ENCODE measurements around the gene PRRG4.
A peak's percentile ranks its signal among the peaks of the same experiment; 100 is the strongest.
"Not testable (repeated sequence)": the region's sequence is repeated elsewhere in the genome, so short reads cannot be mapped to it uniquely, and the experiment has no call there.

PRRG4 gene

DNA sequence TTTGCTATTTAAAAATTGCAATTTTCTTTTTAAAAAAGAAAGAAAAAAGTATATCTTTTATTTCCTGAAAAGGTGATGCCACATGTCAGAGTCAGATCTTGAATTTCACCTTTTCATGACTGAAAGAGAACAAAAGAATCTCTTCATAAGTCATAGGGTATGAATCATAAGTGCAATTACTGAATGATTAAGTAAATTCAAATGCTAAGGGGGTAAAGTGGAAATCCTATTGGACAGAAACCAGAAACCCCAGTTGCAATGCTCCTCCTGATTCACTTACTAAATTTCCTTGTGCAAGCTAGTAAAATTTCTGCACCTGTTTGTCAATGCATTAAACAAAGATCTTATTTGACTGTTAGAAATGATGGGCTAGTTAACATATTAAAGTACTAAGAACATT is 8.2 kb upstream of the PRRG4 start:
- H3K9me3 Mint-ChIP-seq = no peaks in the 10 kb centered on the region
- no peaks in the 10 kb centered on the region for H3K27me3 Mint-ChIP-seq
- H3K36me3 Mint-ChIP-seq (ENCODE audit: low read depth) = no peaks in the 10 kb centered on the region
- H3K4me1 Mint-ChIP-seq (ENCODE audit: low read depth) = peaks cover 29% of the 10 kb centered on the region
- H3K27ac Mint-ChIP-seq = peak overlapping the region; percentile 12
- H3K4me3 Mint-ChIP-seq = peak overlapping the region; percentile 33

DNA sequence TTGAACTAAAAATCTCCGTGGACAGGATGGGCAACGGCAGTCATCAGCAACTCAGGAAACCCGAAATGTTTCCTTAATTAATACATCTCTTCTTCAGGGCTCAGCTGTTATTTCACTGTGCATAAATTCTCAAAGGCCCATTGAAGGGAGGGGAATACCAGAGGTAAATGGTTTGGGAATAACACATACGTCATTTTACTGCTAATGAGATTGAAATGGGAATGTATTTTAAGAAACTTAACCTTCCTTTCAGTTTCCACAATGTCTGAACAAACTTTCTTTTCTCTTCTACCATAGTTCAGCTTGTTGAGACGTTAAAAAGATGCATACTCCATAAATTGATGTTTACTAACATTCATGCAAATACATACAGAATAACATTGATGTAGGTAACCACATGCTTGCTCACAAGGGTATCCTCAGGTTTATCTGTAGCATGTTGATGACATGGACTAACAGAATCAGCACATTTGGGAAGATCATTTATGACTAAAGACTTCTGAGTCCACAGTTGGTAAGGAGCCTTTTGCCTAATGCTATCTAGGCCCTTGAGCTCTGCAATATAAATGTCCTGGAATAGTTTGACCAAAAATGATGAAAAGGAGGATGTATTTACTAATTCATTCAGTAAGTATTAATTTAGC is 7.7 kb upstream of the PRRG4 start:
- Mint-ChIP-seq H3K4me3 (peak overlapping the region; percentile 33), H3K27me3 (no peaks in the 10 kb centered on the region), H3K4me1 (ENCODE audit: low read depth) (peaks cover 29% of the 10 kb centered on the region), H3K27ac (peak overlapping the region; percentile 12), H3K36me3 (ENCODE audit: low read depth) (no peaks in the 10 kb centered on the region), H3K9me3 (no peaks in the 10 kb centered on the region)

DNA sequence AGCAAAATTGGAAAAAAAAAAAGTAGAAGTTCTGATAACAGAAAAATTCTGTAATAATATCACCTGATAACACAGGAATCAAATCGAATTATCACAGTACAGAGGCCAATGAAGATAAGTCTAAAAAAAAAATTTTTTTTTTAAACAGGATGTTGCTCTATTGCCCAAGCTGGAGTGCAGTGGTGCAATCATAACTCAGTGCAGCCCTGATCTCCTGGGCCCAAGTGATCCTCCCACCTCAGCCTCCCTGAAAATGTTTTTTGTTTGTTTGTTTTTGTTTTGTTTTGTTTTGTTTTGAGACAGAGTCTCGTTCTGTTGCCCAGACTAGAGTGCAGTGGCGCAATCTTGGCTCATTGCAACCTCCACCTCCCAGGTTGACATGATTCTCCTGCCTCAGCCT is 6.1 kb upstream of the PRRG4 start:
- not testable (repeated sequence) for H3K36me3 Mint-ChIP-seq (ENCODE audit: low read depth); H3K4me3 Mint-ChIP-seq; H3K9me3 Mint-ChIP-seq; H3K27me3 Mint-ChIP-seq; H3K27ac Mint-ChIP-seq
- peaks cover 20% of the 10 kb centered on the region for H3K4me1 Mint-ChIP-seq (ENCODE audit: low read depth)

DNA sequence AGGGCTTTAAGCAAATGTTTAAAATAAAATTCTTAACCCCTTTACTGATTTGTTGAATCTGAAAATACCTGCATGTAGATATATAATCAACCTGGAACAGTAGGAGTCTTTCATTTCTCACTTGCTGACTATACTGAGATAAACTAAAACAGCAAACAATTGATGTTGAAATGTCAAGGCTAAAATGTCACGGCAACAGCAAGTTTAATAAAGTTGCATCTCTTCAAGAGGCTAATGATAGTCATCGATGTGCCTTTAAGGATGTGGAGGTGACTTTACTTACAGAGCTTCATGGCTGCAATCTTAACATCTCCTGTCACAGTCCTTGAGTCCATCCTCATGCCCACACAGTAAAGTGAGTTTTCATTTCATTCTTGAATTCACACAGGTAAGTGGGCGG is 3.6 kb upstream of the PRRG4 start:
- Mint-ChIP-seq H3K27me3 (peaks cover 25% of the 10 kb centered on the region), H3K4me3 (no peak overlapping the region), H3K36me3 (ENCODE audit: low read depth) (no peaks in the 10 kb centered on the region), H3K9me3 (no peaks in the 10 kb centered on the region), H3K4me1 (ENCODE audit: low read depth) (peaks cover 32% of the 10 kb centered on the region), H3K27ac (no peak overlapping the region)

DNA sequence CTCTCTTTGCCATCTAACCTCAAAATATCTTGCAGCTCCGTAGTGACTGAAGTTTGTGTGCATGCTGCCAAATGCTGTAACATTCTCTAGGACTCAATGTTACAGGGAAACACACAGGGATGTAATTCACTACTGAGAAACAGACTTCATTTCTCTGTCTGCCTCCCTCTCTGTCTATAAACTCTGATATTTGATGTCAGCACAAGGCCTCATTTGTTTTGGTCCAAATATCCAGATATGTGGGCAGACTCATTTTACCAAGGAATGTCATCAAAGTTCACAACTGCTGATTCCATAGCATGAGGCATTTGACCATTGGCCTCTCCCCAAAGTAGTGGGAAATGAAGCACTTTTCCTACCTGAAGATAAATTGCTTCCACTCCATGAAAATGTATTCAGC is 2.5 kb upstream of the PRRG4 start:
- peaks cover 32% of the 10 kb centered on the region for H3K27me3 Mint-ChIP-seq
- peaks cover 23% of the 10 kb centered on the region for H3K4me1 Mint-ChIP-seq (ENCODE audit: low read depth)
- no peaks in the 10 kb centered on the region for H3K9me3 Mint-ChIP-seq
- no peaks in the 10 kb centered on the region for H3K36me3 Mint-ChIP-seq (ENCODE audit: low read depth)
- H3K4me3 Mint-ChIP-seq = no peak overlapping the region
- no peak overlapping the region for H3K27ac Mint-ChIP-seq

DNA sequence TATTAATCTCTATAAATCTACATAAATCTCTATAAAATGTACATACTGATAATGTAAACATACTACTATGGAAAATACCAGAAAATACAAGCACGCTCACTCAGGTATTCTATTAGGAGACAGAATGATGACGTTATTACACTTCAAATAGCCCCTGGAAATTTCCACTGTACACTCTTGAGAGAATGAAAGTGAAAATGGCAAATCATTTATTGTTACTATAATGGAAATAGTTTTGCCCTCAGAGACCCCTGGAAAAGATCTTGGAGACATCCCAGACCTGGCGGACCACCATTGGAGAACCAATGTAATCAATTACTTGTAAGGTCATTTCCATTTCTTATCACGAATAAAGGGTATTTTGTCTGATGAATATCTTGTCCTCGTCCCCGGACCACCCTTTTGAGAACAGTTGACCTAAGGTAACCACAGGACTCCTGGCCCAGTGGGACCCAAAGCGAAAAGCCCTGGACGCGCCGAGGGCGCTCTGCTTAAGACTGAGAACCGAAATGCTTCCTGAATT is 509 bp upstream of the PRRG4 start:
- Mint-ChIP-seq H3K36me3 (ENCODE audit: low read depth) (no peaks in the 10 kb centered on the region), H3K4me1 (ENCODE audit: low read depth) (peaks cover 20% of the 10 kb centered on the region)

DNA sequence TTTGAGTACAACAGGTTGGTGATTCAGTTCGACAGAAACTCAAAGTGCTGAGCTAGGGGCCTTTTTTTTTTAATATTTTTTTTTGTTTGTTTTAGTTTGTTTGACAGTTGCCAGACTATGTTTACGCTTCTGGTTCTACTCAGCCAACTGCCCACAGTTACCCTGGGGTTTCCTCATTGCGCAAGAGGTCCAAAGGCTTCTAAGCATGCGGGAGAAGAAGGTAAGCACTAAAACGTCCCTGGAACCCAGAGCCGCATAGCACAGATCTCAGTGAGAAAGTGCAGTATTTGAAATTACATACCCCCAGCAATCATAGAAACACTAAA is 649 bp downstream of the PRRG4 start:
- no peak overlapping the region for H3K27ac Mint-ChIP-seq

More for the DNA sequence above, 509 bp upstream of the PRRG4 start:
- H3K4me3 Mint-ChIP-seq = peak overlapping the region; percentile 90
- H3K9me3 Mint-ChIP-seq = no peaks in the 10 kb centered on the region
- peak overlapping the region; percentile 88 for H3K27ac Mint-ChIP-seq
- H3K27me3 Mint-ChIP-seq = peaks cover 46% of the 10 kb centered on the region

DNA sequence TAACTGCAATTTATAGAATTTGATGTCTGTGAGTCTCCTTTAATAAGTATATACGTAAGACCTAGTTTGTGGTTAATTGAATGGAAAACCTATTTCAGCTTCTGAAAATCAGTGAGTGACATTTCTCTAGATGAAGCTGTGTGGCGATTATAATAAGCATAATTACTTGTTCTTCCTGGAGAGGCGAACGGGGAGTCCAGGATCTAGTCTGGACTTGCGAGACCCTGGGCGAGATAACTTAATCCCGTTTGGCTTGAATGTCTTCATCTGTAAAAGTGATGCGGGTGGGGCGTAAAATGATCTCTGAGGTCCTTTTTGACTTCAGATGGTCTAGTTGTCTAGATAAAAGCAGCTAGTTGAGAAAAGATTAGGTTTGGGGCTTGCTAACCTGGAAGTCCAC is 1.1 kb downstream of the PRRG4 start:
- H3K27me3 Mint-ChIP-seq = peaks cover 46% of the 10 kb centered on the region
- H3K27ac Mint-ChIP-seq = no peak overlapping the region
- H3K4me3 Mint-ChIP-seq = peak overlapping the region; percentile 66
- peaks cover 20% of the 10 kb centered on the region for H3K4me1 Mint-ChIP-seq (ENCODE audit: low read depth)
- H3K36me3 Mint-ChIP-seq (ENCODE audit: low read depth) = no peaks in the 10 kb centered on the region
- no peaks in the 10 kb centered on the region for H3K9me3 Mint-ChIP-seq

More for the DNA sequence above, 649 bp downstream of the PRRG4 start:
- Mint-ChIP-seq H3K4me3 (peak overlapping the region; percentile 66), H3K9me3 (no peaks in the 10 kb centered on the region), H3K4me1 (ENCODE audit: low read depth) (peaks cover 20% of the 10 kb centered on the region), H3K27me3 (peaks cover 46% of the 10 kb centered on the region), H3K36me3 (ENCODE audit: low read depth) (no peaks in the 10 kb centered on the region)

DNA sequence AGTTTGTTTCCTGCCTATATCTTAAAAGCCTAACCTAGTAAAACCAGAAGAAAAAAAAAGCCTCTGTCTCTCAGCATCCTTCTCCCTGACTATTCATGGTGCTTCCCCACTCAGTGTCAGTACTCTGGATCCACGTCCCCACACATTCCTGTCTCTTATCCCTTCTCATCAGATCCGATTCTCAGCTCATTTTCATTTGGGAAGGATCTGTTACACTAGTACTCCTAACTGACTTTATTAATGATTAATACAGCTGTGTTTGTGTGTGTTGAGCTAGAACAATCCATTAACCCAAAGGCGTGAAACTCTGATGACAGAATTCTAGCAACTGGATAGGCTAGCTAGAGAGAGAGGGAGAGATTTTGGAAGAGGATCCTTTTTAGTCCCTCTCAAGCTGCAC is 1.5 kb downstream of the PRRG4 start:
- H3K4me1 Mint-ChIP-seq (ENCODE audit: low read depth) = peaks cover 20% of the 10 kb centered on the region
- peaks cover 46% of the 10 kb centered on the region for H3K27me3 Mint-ChIP-seq
- no peaks in the 10 kb centered on the region for H3K9me3 Mint-ChIP-seq
- H3K4me3 Mint-ChIP-seq = peak overlapping the region; percentile 66
- H3K27ac Mint-ChIP-seq = no peak overlapping the region
- no peaks in the 10 kb centered on the region for H3K36me3 Mint-ChIP-seq (ENCODE audit: low read depth)

DNA sequence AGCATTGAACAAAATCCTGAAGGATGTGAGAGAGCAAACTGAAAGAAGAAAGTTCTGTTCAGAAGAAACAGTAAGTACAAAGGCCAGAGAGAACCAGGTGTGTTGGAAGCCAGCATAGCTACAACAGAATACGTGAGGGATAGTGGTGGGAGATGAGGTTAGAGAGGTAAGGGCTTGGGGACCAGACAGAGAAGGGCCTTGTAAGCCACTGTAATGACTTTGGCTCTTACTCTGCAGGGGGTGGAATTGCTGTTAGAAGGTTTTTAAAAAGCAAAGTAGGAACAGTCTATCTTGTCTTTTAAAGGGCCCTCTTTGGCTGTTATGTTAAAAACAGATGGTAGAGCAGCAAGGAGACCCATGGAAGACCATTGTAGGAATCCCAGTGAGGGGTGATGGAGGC is 4.2 kb downstream of the PRRG4 start:
- Mint-ChIP-seq H3K4me1 (ENCODE audit: low read depth) (peaks cover 15% of the 10 kb centered on the region), H3K4me3 (no peak overlapping the region), H3K27ac (no peak overlapping the region), H3K27me3 (peaks cover 41% of the 10 kb centered on the region), H3K9me3 (no peaks in the 10 kb centered on the region), H3K36me3 (ENCODE audit: low read depth) (no peaks in the 10 kb centered on the region)

DNA sequence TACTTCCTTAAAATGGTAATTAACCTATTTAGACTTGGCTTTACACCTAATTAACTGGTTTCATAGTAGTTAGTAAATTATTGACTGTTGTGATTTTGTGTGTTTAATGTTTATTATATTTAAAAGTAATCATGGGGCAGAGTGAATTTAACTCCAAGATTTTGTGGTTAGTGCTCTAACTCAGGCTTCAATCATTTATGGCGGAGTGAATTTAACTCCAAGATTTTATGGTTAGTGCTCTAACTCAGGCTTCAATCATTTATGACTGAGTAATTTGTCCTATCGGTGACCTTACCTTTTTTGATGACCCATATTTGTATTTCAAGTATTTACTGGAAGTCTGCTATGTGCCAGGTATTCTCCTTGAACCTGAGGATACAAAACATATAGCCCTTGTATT is 7.2 kb downstream of the PRRG4 start:
- Mint-ChIP-seq H3K4me3 (no peak overlapping the region), H3K36me3 (ENCODE audit: low read depth) (no peaks in the 10 kb centered on the region), H3K27ac (no peak overlapping the region), H3K4me1 (ENCODE audit: low read depth) (no peaks in the 10 kb centered on the region), H3K9me3 (no peaks in the 10 kb centered on the region), H3K27me3 (peaks cover 21% of the 10 kb centered on the region)

DNA sequence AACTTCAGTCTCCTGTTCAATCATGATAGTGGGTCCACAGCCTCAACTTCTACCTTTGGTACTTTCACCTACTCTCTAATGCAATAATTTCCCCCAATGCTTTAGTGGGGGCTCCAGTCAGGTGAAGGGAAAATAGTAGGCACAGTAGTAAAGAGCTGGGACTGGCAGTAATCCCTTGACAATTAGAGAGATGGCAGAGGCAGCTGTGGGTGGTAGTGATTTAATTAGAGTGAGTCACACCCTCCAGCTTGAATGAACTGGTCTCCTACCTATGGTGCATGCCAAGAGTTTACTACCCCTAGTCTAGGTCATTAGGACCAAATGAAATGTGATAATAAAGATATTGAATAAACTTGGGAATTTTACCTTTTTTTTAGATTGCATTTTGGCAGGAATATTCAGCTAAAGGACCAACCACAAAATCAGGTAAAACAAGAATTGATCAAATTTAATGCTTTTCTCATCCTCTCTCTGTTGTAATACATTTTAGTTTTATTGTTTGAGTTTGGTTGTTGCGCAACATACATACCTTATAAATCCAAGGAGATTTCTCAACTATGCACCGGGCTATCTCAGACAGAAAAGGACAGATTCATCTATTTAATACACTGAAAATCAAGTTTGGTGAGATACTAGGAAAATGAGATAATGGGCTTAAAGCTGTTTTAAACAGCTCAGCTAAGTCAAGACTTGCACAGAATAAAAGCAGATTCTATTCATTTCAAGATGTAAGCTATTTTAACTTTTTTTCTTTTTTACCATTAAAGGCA is 9.0 kb downstream of the PRRG4 start:
- H3K36me3 Mint-ChIP-seq (ENCODE audit: low read depth) = no peaks in the 10 kb centered on the region
- no peaks in the 10 kb centered on the region for H3K9me3 Mint-ChIP-seq
- peaks cover 7% of the 10 kb centered on the region for H3K27me3 Mint-ChIP-seq
- H3K4me3 Mint-ChIP-seq = no peak overlapping the region
- no peak overlapping the region for H3K27ac Mint-ChIP-seq
- no peaks in the 10 kb centered on the region for H3K4me1 Mint-ChIP-seq (ENCODE audit: low read depth)

DNA sequence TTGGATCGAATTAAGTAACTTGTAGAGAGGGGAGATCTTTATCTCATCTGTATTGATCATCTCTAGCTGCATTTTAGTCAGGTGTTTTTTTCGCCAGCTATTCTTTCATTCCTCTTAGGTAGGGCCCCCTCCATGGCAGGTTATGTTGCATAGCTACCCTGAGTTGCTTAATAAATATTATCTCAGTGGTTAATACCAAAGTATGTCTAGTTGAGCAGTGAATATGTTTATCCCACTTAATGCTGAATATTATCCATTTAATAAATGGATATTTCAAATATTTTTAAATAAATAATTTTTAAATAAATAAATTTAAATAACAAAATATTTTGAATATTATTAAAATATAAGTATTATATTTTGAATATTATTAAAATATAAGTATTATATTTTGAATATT is 9.6 kb downstream of the PRRG4 start:
- no peak overlapping the region for H3K4me3 Mint-ChIP-seq
- no peaks in the 10 kb centered on the region for H3K36me3 Mint-ChIP-seq (ENCODE audit: low read depth)
- peaks cover 4% of the 10 kb centered on the region for H3K27me3 Mint-ChIP-seq
- no peaks in the 10 kb centered on the region for H3K9me3 Mint-ChIP-seq
- no peaks in the 10 kb centered on the region for H3K4me1 Mint-ChIP-seq (ENCODE audit: low read depth)
- H3K27ac Mint-ChIP-seq = no peak overlapping the region

DNA sequence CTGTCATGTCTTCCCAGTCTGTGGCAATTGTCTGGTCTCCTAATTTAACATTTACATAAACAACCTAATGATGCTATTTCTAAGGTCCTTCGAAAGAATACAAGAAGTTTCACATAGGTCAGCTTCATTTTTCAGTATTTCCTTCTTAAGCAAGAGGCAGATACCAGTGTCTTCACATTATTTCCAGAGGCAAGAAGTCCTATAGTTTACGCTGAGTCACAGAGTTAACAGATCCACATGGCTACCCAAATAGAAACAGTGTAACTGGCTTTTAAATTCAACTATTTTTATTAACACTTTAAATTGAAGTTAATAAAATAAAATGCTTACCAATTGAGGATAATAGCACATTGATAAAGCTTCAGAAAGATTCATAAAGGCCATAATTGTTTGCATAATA is 10.9 kb downstream of the PRRG4 start:
- Mint-ChIP-seq H3K4me1 (ENCODE audit: low read depth) (no peaks in the 10 kb centered on the region), H3K4me3 (no peak overlapping the region), H3K36me3 (ENCODE audit: low read depth) (no peaks in the 10 kb centered on the region), H3K27ac (no peak overlapping the region), H3K9me3 (no peaks in the 10 kb centered on the region), H3K27me3 (peaks cover 4% of the 10 kb centered on the region)

DNA sequence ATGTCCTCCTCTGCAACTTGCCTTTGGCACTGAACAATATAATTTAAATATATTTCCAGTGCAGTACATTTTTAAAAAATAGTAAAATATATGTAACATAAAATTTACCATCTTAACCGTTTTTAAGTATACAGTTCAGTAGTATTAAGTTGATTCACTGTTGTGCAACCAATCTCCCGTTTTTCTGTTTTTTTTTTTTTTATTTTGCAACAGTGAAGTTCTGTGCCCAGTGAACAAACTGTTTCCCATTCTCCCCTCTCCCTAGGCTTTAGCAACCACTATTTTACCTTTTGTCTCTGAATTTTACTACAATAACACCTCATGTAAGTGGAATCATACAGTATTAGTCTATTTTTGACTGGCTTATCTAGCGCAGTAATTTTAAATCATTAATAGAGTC is 13.8 kb downstream of the PRRG4 start:
- Mint-ChIP-seq H3K4me1 (ENCODE audit: low read depth) (no peaks in the 10 kb centered on the region), H3K36me3 (ENCODE audit: low read depth) (no peaks in the 10 kb centered on the region), H3K9me3 (no peaks in the 10 kb centered on the region), H3K27me3 (no peaks in the 10 kb centered on the region), H3K27ac (no peak overlapping the region), H3K4me3 (no peak overlapping the region)

DNA sequence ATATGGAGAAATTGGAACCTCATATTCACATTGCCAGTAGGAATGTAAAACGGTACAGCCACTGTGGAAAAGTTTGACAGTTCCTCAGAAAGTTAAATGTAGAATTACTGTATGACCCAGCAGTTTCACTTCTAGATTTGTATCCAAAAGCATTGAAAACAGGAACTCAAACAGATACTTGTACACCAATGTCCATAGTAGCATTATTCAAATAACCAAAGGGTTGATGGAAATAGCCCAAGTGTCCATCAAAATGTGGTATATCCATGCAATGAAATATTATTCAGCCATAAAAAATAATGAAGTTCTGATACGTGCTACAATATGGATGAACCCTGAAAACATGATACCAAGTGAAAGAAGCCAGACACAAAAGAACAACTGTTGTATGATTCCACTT is 17.8 kb downstream of the PRRG4 start:
- Mint-ChIP-seq H3K4me1 (ENCODE audit: low read depth) (no peaks in the 10 kb centered on the region), H3K27ac (no peak overlapping the region), H3K36me3 (ENCODE audit: low read depth) (no peaks in the 10 kb centered on the region), H3K9me3 (no peaks in the 10 kb centered on the region), H3K4me3 (no peak overlapping the region), H3K27me3 (no peaks in the 10 kb centered on the region)

Measured in stimulated activated naive CD8-positive, alpha-beta T cell treated with anti-CD3 and anti-CD28 coated beads, Interleukin-15, Interleukin-2, amounts not matched to agents 100 ng/mL and 50 ng/mL, for 24 hours (primary cell).